ENCODE measurements around the gene CCDC93.

The CCDC93 gene

DNA sequence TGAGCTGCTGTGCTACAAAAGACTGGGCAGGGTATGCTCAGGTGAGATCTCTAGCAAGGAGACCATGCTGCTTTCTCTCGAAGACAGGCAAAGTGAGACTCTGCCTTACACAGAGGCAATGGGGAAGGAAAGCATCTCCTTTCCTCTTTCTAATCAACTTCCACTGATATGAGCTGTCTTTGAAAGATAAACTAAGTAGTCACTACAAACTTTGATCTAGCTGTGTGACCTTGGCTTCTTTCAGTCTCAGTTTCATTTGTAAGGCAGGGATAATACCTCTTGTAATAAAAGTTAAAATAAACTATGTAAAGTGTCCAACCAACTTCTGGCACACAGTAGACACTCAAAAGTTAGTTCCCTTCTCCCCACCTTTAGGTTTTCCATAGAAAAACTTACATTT is 7.5 kb downstream of the CCDC93 start:
- CTCF ChIA-PET: interaction anchor here (0.8 to 7.6 kb wide), 4 partner anchors 10 to 192 kb away, joined by 4 to 127 read pairs (median 67); partner anchors contain the start of genes CCDC93 and DDX18
- no peak for DNase-seq (ENCODE audit: extremely low spot score)
- POLR2A ChIA-PET: no interaction called here
- TF ChIP-seq, protein P1, sequence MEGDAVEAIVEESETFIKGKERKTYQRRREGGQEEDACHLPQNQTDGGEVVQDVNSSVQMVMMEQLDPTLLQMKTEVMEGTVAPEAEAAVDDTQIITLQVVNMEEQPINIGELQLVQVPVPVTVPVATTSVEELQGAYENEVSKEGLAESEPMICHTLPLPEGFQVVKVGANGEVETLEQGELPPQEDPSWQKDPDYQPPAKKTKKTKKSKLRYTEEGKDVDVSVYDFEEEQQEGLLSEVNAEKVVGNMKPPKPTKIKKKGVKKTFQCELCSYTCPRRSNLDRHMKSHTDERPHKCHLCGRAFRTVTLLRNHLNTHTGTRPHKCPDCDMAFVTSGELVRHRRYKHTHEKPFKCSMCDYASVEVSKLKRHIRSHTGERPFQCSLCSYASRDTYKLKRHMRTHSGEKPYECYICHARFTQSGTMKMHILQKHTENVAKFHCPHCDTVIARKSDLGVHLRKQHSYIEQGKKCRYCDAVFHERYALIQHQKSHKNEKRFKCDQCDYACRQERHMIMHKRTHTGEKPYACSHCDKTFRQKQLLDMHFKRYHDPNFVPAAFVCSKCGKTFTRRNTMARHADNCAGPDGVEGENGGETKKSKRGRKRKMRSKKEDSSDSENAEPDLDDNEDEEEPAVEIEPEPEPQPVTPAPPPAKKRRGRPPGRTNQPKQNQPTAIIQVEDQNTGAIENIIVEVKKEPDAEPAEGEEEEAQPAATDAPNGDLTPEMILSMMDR (IDR thresholded peaks at IDR 0.05; ENCODE audit: control extremely low read depth, extremely low read depth, low read depth, missing control alignments): no peak

DNA sequence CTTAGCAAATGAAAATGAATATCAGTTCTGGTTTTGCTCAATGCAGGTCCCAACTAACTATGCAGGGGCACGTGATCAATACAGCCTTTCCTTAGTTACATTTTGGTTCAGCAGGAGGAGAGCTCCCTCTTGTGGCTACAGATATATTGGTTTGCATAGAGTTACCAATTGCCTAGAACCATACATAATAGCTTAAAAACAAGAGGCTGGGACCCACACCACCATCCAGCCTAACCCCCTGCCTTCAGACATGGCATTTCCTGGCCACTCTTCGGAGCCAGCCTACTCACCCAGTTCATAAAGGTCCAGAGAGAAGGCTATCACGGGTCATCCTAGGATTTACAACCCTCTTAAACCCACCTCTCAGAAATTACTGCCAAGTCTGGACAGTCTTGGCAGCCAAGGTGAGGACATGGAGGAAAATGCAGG is 10.5 kb downstream of the CCDC93 start:
- DNase-seq (ENCODE audit: extremely low spot score): peak; percentile 69
- POLR2A ChIA-PET: interaction anchor here (0.7 kb wide), 1 partner anchor 189 kb away, joined by 3 read pairs; the partner anchor contains the start of gene DDX18
- CTCF ChIA-PET: interaction anchor here (0.7 to 10.7 kb wide), 63 partner anchors 8 to 859 kb away, joined by 3 to 151 read pairs (median 5); partner anchors contain the start of genes CCDC93 and DDX18
- TF ChIP-seq, protein P1 (IDR thresholded peaks at IDR 0.05; ENCODE audit: control extremely low read depth, extremely low read depth, low read depth, missing control alignments): peak; percentile 82

DNA sequence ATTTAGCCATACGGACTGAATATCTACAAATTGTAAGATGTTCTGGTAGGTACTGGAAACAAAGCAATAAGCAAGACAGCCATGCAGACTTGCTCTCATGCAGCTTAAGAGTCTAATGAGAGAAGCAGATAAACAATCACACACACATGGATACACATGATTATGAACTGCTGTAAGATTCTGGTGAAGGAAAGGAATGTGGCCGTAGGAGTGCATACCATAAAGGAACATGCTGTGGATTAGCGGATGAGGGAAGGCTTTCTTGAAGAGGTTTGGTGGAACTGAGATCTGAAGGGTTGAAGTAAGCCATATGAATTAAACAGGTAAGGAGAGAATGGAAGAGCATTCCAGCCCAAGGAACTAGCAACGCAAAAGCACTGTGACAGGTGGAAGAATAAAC is 13.8 kb downstream of the CCDC93 start:
- DNase-seq (ENCODE audit: extremely low spot score): no peak
- POLR2A ChIA-PET: no interaction called here
- CTCF ChIA-PET: interaction anchor here (1.0 to 10.7 kb wide), 3 partner anchors 12 to 186 kb away, joined by 3 to 151 read pairs (median 4); partner anchors contain the start of gene DDX18
- TF ChIP-seq, protein P1 (IDR thresholded peaks at IDR 0.05; ENCODE audit: control extremely low read depth, extremely low read depth, low read depth, missing control alignments): no peak

DNA sequence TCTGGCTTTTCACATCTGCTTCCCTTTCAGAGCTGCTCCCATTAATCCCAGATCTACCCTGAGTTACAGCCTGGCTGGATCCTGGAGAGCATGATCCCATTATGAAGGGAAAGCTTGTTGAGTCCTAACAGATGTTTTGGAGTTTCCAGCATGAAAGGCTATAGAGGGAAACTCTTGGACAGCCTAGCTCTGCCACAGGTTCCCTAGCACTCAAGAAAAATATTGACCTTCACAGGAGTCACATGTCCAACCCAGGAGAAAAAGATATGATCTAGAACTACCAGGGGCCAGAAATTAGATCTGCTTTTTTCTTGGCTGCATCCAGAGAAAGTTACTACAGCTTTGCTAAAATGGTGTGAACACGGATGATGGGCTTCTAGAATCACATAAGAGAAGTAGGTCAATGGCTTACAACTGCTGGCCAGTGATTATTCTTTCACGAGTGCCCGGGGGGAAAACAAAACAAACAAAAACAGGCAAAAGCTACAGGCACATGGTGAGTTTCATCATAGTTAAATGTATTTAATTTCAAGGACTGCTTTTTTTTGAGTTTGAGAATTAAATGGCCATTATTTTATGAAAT is 15.9 kb downstream of the CCDC93 start:
- ChIA-PET CTCF (interaction anchor here (1.1 to 10.7 kb wide), 7 partner anchors 10 to 184 kb away, joined by 3 to 151 read pairs (median 5); partner anchors contain the start of genes CCDC93 and DDX18), POLR2A (no interaction called here)
- no peak for DNase-seq (ENCODE audit: extremely low spot score)
- TF ChIP-seq, protein P1 (IDR thresholded peaks at IDR 0.05; ENCODE audit: control extremely low read depth, extremely low read depth, low read depth, missing control alignments): no peak

DNA sequence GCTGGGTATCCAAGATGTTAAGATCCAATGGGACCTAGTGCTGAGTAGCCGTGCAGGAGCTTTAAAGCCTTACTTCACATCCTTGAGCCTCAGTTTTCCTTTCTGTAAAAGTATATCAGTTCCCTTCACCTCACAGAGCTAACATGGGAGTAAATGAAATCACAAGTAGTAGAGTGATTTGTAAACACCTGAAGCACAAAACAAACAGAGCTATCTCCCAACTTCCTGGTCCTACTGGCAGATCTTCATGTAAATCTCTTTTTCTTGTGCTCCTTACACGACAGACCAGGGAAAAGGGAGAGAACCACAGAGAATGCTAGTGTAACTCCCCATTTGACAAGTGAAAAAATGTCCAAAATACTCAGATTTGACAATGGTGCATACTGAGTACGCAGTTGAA is 17.3 kb downstream of the CCDC93 start:
- TF ChIP-seq, protein P1 (IDR thresholded peaks at IDR 0.05; ENCODE audit: control extremely low read depth, extremely low read depth, low read depth, missing control alignments): no peak
- POLR2A ChIA-PET: no interaction called here
- no peak for DNase-seq (ENCODE audit: extremely low spot score)
- CTCF ChIA-PET: interaction anchor here (0.6 to 10.7 kb wide), 12 partner anchors 8 to 184 kb away, joined by 3 to 151 read pairs (median 4); partner anchors contain the start of gene DDX18

DNA sequence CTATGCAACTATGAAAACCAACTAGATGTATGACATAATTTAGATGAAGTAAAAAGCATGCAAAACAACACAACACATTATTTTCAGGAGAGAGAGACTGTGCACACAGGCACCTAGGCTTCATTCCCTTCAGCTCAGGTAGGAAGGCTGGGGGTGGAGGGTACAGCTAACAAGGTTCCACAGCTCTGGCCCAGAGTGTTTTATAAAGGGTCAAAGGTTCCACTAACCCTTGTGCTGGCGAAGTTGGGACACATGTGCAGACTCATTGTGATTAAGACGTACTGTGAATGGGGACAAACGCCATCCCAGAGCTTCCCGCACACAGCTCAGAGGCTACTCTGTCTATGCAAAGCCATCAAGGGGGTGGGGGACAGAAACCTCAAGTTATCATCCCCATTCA is 19.1 kb downstream of the CCDC93 start:
- POLR2A ChIA-PET: no interaction called here
- TF ChIP-seq, protein P1 (IDR thresholded peaks at IDR 0.05; ENCODE audit: control extremely low read depth, extremely low read depth, low read depth, missing control alignments): no peak
- DNase-seq (ENCODE audit: extremely low spot score): no peak
- CTCF ChIA-PET: interaction anchor here (0.9 to 3.8 kb wide), 4 partner anchors 10 to 38 kb away, joined by 3 to 35 read pairs (median 5); partner anchors contain the start of gene CCDC93

All from GM10248 (cell line).